Fibroblast of skin of abdomen (primary cell): ENCODE measurements around the gene TRIM41. TPM values are rescaled to one million over a fixed set of nuclear protein-coding genes. Genes with fewer than 3 reads are reported as not detected.
A peak's percentile ranks its signal among the peaks of the same experiment; 100 is the strongest.
"Not testable (repeated sequence)": the region's sequence is repeated elsewhere in the genome, so short reads cannot be mapped to it uniquely, and the experiment has no call there.

Experiments used
- DNase-seq: peaks from one replicate; pipeline ENCODE4 v3.0.0-alpha.2; 2013
- polyA plus RNA-seq, 2 experiments: library from polyadenylated mRNA; unstranded; fragments of 120-200 nt; gene quantifications; one replicate each; pipeline ENCODE4 v1.2.1, GENCODE V29; 2013; ENCODE audit not compliant: insufficient read length in 2 of 2

Gene TRIM41
- 20.2 TPM for polyA plus RNA-seq (2013, experiment 1 of 2; ENCODE audit: insufficient read length)
- 19.9 TPM for polyA plus RNA-seq (2013, experiment 2 of 2; ENCODE audit: insufficient read length)

GRCh38 chr5:181223058-181223728 is at the start of gene TRIM41:
Gene TRIM41 (plus strand): TSS chr5:181223281. CDS start chr5:181224000, 719 bp downstream.
- peak; percentile 99 for DNase-seq

- DNase-seq: peak; percentile 53
Measured at GRCh38 chr5:181173420-181174342, 49.4 kb upstream of the TRIM41 start.

GRCh38 chr5:181176254-181176952 is 46.7 kb upstream of the TRIM41 start:
- DNase-seq: no peak

DNA sequence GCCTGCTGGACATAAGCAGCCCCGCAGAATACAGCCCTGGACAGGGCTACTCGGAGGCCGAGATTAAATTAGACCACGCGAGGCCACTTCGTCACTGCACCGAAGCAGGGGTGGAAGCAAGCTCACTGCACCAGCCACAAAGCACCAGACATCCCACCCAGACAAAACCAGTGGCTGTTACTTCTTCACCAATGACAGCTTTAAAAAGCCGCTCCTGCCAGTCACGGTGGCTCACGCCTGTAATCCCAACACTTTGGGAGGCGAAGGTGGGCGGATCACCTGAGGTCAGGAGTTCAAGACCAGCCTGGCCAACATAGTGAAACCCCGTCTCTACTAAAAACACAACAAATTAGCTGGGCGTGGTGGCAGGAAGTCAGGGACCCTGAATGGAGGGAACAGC is 45.5 kb upstream of the TRIM41 start:
- not testable (repeated sequence) for DNase-seq

- peak; percentile 67 for DNase-seq
Measured at GRCh38 chr5:181181650-181182565, 41.2 kb upstream of the TRIM41 start.

GRCh38 chr5:181182651-181183050 is 40.4 kb upstream of the TRIM41 start:
- no peak for DNase-seq

DNA sequence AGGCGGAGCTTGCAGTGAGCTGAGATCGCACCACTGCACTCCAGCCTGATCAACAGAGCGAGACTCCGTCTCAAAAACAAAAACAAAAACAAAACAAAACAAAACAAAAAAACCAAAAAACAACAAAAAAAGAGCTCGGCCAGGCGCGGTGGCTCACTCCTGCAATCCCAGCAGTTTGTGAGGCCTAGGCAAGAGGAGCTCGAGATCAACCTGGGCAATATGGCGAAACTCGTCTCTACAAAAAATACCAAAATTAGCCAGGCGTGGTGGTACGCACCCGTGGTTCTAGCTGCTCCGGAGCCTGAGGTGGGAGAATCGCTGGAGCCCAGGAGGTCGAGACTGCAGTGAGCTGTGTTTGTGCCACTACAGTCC is 38.2 kb upstream of the TRIM41 start:
- no peak for DNase-seq

DNA sequence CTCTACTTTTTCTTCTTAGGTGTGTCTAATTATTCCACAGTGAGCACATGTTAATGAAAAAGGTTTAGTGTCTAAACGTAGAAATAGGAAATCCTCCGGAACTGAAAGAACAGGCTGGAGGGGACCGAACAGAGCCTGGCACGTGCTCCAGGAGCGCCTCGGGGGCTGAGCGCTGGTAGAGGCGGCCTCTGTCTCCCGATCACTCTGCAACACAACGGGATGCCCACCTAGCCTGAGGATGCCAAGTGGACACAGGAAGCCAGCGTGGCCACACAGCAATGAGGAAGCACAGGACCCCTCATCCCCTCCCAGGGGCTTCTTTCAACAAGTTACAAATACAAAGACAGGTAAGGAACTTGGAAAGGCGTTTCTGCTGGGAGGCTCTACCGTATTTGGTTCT is 37.5 kb upstream of the TRIM41 start:
- no peak for DNase-seq

DNA sequence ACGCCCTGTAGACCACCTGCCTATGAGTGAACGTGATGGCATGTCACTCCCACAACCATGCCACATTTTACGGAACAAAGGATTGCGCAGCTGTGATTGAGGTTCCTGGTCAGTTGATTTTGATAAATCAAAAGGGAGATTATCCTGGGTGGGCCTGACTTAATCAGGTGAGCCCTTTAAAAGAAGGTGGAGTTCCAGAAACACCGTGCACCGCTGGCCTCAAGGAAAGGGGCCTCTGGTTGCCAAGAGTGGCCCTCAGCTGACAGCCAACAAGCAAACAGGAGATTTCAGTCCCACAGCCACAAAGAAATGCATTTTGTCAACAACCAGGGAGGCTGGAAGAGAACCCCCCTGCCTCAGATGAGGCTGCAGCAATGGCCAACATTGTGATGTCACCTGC is 37.1 kb upstream of the TRIM41 start:
- DNase-seq: no peak

DNA sequence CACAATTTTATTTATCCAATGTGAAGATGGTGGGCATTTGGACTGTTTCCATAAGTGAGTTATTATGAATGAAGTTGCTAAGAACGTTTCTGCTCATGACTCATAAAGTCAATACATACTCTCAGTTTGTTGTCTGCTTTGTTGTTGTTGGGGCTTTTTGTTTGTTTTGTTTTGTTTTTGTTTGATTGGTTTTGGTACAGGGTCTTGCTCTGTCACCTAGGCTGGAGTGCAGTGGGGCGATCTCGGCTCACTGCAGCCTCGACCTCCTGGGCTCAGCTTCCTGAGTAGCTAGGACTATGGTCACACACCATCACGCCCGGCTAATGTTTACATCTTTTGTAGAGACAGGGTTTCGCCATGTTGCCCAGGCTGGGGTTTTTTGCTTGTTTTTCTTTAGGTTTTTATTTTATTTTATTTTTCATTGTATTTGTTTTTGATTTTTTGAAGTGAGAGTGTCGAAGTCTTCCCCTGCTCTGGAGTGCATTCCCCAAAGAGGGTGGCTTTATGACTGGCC is 36.0 kb upstream of the TRIM41 start:
- no peak for DNase-seq

GRCh38 chr5:181187500-181188213 is 35.4 kb upstream of the TRIM41 start:
- peak; percentile 80 for DNase-seq

- DNase-seq: peak; percentile 73
Measured at GRCh38 chr5:181188700-181189362, 34.2 kb upstream of the TRIM41 start.

- no peak for DNase-seq
Measured at GRCh38 chr5:181189363-181189961, 33.6 kb upstream of the TRIM41 start.

- DNase-seq: no peak
Measured at GRCh38 chr5:181189962-181190710, 32.9 kb upstream of the TRIM41 start.

GRCh38 chr5:181190711-181191525 is 32.2 kb upstream of the TRIM41 start:
- DNase-seq: peak; percentile 38

GRCh38 chr5:181191526-181192336 is 31.4 kb upstream of the TRIM41 start:
- DNase-seq: peak; percentile 96

DNA sequence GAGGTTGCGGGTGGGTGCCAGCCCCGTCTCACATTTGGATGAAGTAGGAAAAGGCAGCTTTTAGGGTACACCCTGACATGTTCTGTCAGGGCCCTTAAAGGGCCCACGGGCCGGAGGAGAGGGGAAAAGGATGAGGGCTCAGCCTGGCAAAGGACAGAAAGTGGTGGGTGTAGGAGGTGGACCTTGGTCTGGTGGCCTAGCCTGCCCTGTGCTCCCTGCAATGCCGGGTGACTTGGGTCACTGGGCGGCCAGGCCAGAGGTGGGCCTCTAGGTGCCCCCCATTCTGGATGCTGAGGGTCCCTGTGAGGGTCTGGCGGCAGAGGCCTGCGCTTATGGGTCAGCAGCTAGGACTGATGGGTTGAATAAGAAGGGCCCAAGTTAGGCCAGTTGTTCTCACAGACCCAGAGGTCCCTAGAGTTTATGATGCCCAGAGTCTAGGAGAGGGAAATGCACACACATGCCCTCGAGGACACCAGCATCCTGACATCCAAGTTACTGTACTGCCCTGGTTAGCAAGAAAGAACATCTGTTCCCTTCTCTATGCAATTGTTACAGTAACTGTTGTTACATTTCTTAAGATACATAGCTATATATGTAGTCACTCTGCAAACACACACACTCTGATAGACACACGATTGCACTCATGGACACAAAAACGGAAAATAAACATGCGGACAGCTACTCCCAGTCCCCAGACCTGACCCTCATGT is 30.6 kb upstream of the TRIM41 start:
- DNase-seq: no peak
